GM19324 (cell line): ENCODE measurements around the gene JMJD4.

ENCODE experiments used
- ATAC-seq: cut with Tn5 transposase; IDR thresholded peaks from one replicate; pipeline ENCODE4 v1.9.1; 2021; ENCODE audit warnings: mild to moderate bottlenecking, moderate library complexity; ENCODE audit not compliant: unreplicated experiment, low FRiP score

The JMJD4 gene

GRCh38 chr1:227753999-227754711, 19.1 kb upstream of the JMJD4 start:
- no peak for ATAC-seq

- ATAC-seq: no peak
These were observed 15.0 kb upstream of the JMJD4 start for GRCh38 chr1:227749916-227750710.

GRCh38 chr1:227749225-227749624, 14.1 kb upstream of the JMJD4 start:
- no peak for ATAC-seq

GRCh38 chr1:227748496-227749182, 13.5 kb upstream of the JMJD4 start:
- ATAC-seq: no peak

DNA sequence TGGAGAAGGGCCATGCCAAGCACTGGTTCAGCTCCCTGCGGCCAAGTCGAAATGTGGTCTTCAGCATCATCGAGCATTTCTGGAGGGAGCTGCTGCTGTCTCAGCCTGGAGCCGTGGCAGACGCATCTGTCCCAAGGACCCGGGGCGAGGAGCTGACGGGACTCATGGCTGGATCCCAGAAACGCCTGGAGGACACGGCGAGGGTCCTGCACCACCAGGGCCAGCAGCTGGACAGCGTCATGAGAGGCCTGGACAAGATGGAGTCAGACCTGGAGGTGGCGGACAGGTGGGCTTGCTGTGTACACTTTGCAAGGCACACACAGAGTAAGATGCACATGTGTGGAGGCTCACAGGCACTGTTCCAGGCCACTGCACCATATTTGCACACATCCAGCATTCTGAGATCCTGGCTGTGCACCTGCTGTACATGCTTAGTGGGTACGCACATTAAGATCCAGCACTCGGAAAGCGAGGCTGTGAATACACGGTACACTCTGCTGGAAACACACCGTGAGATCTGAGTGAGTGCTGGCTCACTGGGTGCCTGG, 12.9 kb upstream of the JMJD4 start:
- no peak for ATAC-seq

GRCh38 chr1:227747382-227747781, 12.3 kb upstream of the JMJD4 start:
- no peak for ATAC-seq

GRCh38 chr1:227746676-227747075, 11.6 kb upstream of the JMJD4 start:
- no peak for ATAC-seq

DNA sequence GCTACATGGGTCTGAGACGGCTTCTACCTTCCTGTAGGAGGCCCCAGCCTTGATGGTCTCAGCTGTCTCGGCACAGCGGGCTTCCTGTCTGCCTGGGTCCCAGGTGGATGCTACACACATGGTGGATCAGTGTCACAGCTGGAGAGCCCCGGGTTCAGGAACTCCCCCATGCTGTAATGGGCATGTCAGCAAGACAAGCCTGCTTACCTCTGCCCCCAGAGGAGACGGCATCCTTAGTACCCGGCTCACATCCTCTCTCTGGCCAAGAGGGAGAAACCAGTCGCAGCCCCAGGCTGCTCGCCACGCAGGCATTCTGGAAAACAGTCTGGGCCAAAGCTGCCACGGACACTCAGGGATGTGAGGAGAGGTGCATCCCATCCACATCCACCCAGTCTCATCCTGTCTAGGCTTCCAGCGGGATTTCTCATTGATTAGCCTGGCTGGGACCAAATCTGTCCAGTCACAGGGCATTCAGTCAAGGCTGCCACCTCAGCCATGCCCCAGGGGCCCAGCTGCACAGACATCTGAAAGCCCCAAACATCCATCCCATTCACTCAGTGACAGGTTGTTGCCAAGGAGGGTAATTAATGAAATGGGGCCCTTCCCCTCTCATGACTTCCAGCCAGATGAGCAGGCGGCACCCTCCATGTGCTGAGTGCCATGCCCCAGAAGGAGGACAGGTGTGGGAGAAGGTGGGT, 10.6 kb upstream of the JMJD4 start:
- no peak for ATAC-seq

DNA sequence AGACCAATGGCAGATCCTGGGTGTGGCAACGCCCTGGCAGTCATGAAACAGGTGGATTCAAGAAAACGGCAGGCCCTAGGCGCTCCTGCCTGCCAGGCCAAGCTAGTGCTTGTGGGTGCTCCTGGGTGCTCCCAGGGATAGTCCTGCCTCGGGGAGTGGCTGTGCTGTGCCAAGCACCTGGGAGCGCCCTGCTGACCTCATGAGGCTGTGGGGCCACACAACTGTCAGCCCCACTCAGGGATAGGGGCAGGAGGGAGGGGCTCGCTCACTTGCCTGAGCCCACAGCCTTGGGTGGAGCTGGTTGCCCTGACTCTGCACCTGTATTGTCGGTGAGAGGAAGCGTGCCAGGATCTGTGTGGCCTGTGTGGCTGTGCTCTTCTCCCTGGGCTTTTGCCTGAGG, 9.6 kb upstream of the JMJD4 start:
- ATAC-seq: no peak

DNA sequence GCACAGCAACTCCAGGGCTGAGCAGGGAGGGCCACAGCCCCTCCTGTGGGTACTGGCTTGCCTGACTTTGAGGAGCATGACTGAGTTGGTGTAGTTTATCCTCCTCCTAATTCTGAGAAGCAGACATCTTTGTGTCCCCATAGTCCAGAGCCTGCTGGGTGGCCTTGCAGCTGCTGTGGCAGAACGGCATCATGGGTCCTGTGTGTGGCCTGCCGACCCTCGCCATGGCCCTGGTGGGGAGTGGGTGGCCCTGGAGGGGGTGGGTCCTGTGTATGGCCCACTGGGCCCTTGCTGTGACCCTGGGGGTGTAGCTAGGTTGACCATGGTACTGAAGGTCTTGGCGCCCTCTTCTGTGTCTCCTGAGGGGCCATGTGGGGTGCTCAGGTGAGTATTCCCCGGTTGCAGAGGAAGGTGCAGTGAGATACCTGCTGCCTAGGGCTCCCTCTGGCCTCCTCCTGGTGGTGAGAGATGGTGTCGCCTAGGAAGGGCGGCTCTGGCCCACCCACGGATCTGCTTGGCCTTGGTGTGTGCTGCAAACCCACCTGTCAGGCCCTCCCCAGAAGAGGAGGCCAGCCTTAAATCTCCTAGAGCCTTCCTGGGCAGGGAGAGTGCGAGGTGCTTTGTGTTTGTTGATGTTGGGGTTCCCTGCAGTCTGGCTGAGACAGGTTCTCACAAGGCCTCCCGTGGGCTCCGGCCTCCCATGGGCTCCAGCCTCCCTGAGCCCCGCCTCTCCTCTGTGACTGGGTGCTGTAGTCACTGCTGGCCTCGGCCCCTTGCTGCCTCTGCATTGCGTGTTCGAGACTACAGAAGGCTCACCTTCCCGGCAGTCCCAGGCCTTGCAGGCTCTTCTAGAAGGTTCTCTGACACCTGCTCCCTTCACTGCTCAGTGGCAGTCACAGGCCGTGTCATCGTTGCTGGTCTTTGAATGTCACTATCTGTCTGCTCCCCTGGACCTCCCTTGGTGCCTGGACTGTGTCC, 7.9 kb upstream of the JMJD4 start:
- no peak for ATAC-seq

DNA sequence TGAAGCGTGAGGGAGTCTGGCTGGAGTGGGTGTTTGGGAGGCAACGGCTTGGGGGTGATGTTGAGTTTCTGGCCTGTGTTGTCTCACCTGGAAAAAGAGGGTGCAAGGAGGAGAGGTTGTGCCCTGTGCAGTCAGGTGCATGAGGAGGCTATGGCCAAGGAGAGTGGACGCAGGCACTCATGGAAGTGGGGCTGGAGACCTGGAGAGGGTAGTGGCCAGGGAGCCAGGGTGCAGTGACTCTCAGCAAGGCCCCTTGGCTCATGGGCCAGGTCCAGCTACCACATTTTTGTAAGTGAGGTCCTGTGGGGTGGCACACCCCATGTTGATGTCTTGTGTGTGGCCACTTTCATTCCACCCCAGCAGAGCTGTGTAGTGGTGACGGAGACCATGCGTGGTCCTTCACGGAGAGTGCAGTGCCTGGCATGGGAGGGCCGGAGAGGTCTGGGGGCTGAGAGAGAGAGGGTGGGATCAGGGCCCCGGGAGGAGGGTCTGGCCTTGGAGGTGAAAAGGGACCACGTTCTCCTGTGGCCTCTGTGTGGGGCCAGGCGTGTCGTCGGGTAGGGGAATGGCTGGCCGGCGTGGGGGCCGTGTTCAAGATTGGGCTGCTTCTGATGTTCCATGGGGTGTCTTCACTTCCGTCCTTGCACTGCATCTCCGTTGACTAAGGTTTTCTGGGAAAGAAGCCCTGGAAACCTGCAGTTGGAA, 6.2 kb upstream of the JMJD4 start:
- no peak for ATAC-seq

DNA sequence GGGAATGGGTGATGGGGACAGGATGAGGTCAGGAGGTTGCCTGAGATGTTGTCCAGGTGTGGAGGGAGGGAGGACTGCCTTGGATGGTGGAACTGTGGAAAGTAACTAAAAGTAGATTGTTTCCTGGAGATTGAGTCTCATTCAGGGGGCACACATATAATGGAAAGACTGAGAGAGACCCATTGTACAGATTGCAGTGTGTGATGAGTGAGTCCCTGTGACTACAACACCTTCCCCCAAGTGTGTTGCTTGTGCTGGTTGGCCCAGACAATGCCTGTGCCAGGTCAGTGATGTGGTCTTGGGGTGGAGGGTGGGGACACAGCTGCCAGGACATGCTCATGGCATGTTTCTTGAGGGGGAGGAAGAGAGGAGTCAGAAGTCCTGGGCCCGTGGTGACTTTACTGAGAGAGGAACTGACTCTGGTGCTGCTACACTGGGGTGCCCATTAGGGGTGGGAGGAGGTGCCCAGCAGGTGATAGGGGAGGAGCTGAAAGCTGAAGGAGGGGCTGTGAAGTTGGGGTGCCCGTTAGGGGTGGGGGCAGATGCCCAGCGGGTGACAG, 5.4 kb upstream of the JMJD4 start:
- ATAC-seq: no peak

DNA sequence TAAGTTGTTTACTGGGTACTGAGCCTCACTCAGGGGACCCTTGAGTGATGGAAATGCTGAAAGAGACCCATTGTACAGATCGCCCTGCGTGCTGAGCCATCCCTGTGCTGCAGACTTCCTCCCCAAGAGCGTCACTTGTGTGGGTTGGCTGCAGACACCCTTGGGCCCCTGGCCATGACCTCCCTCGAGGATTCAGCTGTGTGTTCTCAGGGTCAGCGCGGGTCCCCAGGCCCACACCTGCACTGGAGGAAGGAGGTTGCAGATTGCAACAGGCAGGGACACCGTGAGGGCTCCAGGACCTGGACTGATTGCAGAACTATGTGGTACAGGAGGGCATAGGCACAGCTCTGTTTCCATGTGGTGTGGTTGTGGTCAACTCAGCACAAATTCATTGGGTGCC, 4.5 kb upstream of the JMJD4 start:
- ATAC-seq: no peak

- no peak for ATAC-seq
These were observed 3.7 kb upstream of the JMJD4 start for GRCh38 chr1:227738820-227739219.

- ATAC-seq: no peak
These were observed 1.8 kb upstream of the JMJD4 start for GRCh38 chr1:227736814-227737432.

GRCh38 chr1:227735539-227736285, 610 bp upstream of the JMJD4 start:
- ATAC-seq: no peak

DNA sequence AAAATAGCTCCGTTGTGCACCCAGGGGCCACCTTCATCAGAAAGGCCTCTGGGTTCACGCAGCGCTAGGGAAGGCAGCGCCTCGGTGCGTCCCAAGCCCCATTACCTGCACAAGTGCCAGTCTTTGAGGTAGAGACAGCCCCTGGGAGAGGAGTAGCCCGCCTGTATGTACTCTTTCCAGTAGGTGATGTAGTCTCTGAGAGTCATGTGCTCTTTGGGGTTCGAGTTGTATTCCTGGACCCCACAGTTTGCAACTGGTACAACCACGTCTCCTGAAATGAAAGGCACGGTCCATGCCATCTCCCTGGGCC, 601 bp downstream of the JMJD4 start:
- ATAC-seq: no peak
